ENCODE measurements around the gene CNNM2.

CNNM2 gene

GRCh38 chr10:102948786-102949185 is 30.7 kb downstream of the CNNM2 start:
- Histone ChIP-seq H4K20me1 (ENCODE audit: control insufficient read depth, insufficient read depth, low read depth, low read length) (no peaks in the 10 kb centered on the region), H3K27ac (ENCODE audit: low read depth, low read length) (no peak overlapping the region), H3K4me3 (ENCODE audit: low read length) (no peak overlapping the region), H3K79me2 (ENCODE audit: control insufficient read depth, low read length) (no peaks in the 10 kb centered on the region), H3K27me3 (ENCODE audit: control insufficient read depth, low read length) (peaks cover 15% of the 10 kb centered on the region), H3F3A (ENCODE audit: control insufficient read depth, insufficient read depth) (no peaks in the 10 kb centered on the region), H3K9me3 (ENCODE audit: control insufficient read depth, insufficient read depth, low read length) (no peaks in the 10 kb centered on the region), H3K4me1 (ENCODE audit: control insufficient read depth, low read length) (no peaks in the 10 kb centered on the region), H3K9me2 (replicated peaks; ENCODE audit: control insufficient read depth, low read length) (no peaks in the 10 kb centered on the region), H3K4me2 (ENCODE audit: low read length) (no peak overlapping the region), H3K36me3 (ENCODE audit: control insufficient read depth, low read length) (no peaks in the 10 kb centered on the region)
- no peak for TF ChIP-seq EZH2phosphoT487 (IDR thresholded peaks at IDR 0.05; ENCODE audit: borderline replicate concordance, low read length)
- TF ChIP-seq, protein P1, sequence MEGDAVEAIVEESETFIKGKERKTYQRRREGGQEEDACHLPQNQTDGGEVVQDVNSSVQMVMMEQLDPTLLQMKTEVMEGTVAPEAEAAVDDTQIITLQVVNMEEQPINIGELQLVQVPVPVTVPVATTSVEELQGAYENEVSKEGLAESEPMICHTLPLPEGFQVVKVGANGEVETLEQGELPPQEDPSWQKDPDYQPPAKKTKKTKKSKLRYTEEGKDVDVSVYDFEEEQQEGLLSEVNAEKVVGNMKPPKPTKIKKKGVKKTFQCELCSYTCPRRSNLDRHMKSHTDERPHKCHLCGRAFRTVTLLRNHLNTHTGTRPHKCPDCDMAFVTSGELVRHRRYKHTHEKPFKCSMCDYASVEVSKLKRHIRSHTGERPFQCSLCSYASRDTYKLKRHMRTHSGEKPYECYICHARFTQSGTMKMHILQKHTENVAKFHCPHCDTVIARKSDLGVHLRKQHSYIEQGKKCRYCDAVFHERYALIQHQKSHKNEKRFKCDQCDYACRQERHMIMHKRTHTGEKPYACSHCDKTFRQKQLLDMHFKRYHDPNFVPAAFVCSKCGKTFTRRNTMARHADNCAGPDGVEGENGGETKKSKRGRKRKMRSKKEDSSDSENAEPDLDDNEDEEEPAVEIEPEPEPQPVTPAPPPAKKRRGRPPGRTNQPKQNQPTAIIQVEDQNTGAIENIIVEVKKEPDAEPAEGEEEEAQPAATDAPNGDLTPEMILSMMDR (IDR thresholded peaks at IDR 0.05; ENCODE audit: low read depth, low read length, poor library complexity, severe bottlenecking): no peak

DNA sequence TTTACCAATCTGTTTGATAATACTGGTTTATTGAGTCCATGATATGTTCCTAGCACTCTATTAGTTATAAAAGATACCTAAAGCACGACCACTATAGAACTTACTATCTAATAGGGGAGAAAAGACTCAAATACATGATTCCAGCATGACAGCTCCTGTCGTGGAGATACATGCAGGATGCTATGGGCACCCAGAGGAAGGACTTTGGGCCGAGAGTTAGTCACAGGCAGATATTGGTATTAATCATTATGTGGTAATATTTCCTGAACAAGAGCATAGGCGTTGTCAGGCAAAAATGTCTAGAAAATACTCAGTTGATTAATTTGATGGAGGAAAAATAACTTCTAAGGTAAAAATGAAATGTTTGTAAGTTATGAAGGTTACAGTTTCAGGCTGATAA is 31.8 kb downstream of the CNNM2 start:
- no peak for TF ChIP-seq EZH2phosphoT487 (IDR thresholded peaks at IDR 0.05; ENCODE audit: borderline replicate concordance, low read length)
- TF ChIP-seq, protein P1 (IDR thresholded peaks at IDR 0.05; ENCODE audit: low read depth, low read length, poor library complexity, severe bottlenecking): no peak
- Histone ChIP-seq H3K36me3 (ENCODE audit: control insufficient read depth, low read length) (no peaks in the 10 kb centered on the region), H3K9me3 (ENCODE audit: control insufficient read depth, insufficient read depth, low read length) (no peaks in the 10 kb centered on the region), H4K20me1 (ENCODE audit: control insufficient read depth, insufficient read depth, low read depth, low read length) (no peaks in the 10 kb centered on the region), H3K27ac (ENCODE audit: low read depth, low read length) (no peak overlapping the region), H3F3A (ENCODE audit: control insufficient read depth, insufficient read depth) (no peaks in the 10 kb centered on the region), H3K79me2 (ENCODE audit: control insufficient read depth, low read length) (no peaks in the 10 kb centered on the region), H3K4me3 (ENCODE audit: low read length) (no peak overlapping the region), H3K9me2 (replicated peaks; ENCODE audit: control insufficient read depth, low read length) (no peaks in the 10 kb centered on the region), H3K27me3 (ENCODE audit: control insufficient read depth, low read length) (peaks cover 15% of the 10 kb centered on the region), H3K4me2 (ENCODE audit: low read length) (no peak overlapping the region), H3K4me1 (ENCODE audit: control insufficient read depth, low read length) (no peaks in the 10 kb centered on the region)

GRCh38 chr10:102951316-102951715 is 33.2 kb downstream of the CNNM2 start:
- Histone ChIP-seq H4K20me1 (ENCODE audit: control insufficient read depth, insufficient read depth, low read depth, low read length) (no peaks in the 10 kb centered on the region), H3F3A (ENCODE audit: control insufficient read depth, insufficient read depth) (no peaks in the 10 kb centered on the region), H3K27me3 (ENCODE audit: control insufficient read depth, low read length) (peaks cover 5% of the 10 kb centered on the region; the same call in 1 of the 2 replicates), H3K27ac (ENCODE audit: low read depth, low read length) (no peak overlapping the region), H3K9me3 (ENCODE audit: control insufficient read depth, insufficient read depth, low read length) (no peaks in the 10 kb centered on the region), H3K36me3 (ENCODE audit: control insufficient read depth, low read length) (no peaks in the 10 kb centered on the region), H3K9me2 (replicated peaks; ENCODE audit: control insufficient read depth, low read length) (no peaks in the 10 kb centered on the region), H3K4me3 (ENCODE audit: low read length) (no peak overlapping the region), H3K4me1 (ENCODE audit: control insufficient read depth, low read length) (no peaks in the 10 kb centered on the region), H3K4me2 (ENCODE audit: low read length) (no peak overlapping the region), H3K79me2 (ENCODE audit: control insufficient read depth, low read length) (no peaks in the 10 kb centered on the region)
- no peak for TF ChIP-seq EZH2phosphoT487 (IDR thresholded peaks at IDR 0.05; ENCODE audit: borderline replicate concordance, low read length)

DNA sequence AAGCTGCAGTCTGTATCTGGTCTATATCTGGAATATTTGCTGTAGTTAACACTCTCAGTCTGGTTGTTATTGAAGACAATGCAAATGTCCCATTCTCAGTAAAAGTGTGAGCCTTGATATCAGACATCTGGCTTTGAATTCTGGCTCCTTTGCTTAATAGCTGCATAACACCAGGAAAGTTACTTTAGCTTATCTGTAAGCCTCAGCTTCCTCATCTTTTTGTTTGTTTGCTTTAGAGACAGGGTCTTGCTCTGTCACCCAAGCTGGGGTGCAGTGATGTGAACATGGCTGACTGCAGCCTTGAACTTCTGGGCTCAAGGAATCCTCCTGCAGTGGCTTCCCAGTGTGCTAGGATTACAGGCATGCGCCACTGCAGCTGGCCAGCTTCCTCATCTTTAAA is 41.3 kb downstream of the CNNM2 start:
- Histone ChIP-seq H3K27me3 (ENCODE audit: control insufficient read depth, low read length) (no peaks in the 10 kb centered on the region), H3K36me3 (ENCODE audit: control insufficient read depth, low read length) (no peaks in the 10 kb centered on the region), H4K20me1 (ENCODE audit: control insufficient read depth, insufficient read depth, low read depth, low read length) (no peaks in the 10 kb centered on the region), H3K4me2 (ENCODE audit: low read length) (no peak overlapping the region), H3K9me3 (ENCODE audit: control insufficient read depth, insufficient read depth, low read length) (no peaks in the 10 kb centered on the region), H3K4me1 (ENCODE audit: control insufficient read depth, low read length) (no peaks in the 10 kb centered on the region), H3F3A (ENCODE audit: control insufficient read depth, insufficient read depth) (no peaks in the 10 kb centered on the region), H3K4me3 (ENCODE audit: low read length) (no peak overlapping the region), H3K79me2 (ENCODE audit: control insufficient read depth, low read length) (no peaks in the 10 kb centered on the region), H3K27ac (ENCODE audit: low read depth, low read length) (no peak overlapping the region), H3K9me2 (replicated peaks; ENCODE audit: control insufficient read depth, low read length) (no peaks in the 10 kb centered on the region)
- TF ChIP-seq, protein P1 (IDR thresholded peaks at IDR 0.05; ENCODE audit: low read depth, low read length, poor library complexity, severe bottlenecking): no peak
- no peak for TF ChIP-seq EZH2phosphoT487 (IDR thresholded peaks at IDR 0.05; ENCODE audit: borderline replicate concordance, low read length)
